HepG2 (cell line): ENCODE measurements around the gene SYNDIG1. TPM values are rescaled to one million over a fixed set of nuclear protein-coding genes. Genes with fewer than 3 reads are reported as not detected.

Source experiments
- ATAC-seq: fragments of 200-7000 bp; cut with Tn5 transposase; 3 replicates; pipeline ENCODE4 v1.9.1; 2020; ENCODE audit warnings: mild to moderate bottlenecking, moderate library complexity
- BruUV-seq: library from RNA; stranded (reverse); fragments of 400-500 nt; replicated peaks from 2 replicates; lab custom pipeline; 2021; lab: Mats Ljungman, UMichigan
- CTCF ChIA-PET: fragments of 300-600 bp; formaldehyde crosslinking; extraction: SDS; loops from one replicate; lab custom pipeline; 2021; ENCODE audit warnings: low total read pairs, inconsistent platforms, low intra/inter-chr PET ratio; lab: Yijun Ruan, JAX
- POLR2A ChIA-PET: fragments of 350-600 bp; sonication (Branson Sonifier 250); formaldehyde crosslinking; loops from one replicate; lab custom pipeline; 2020; ENCODE audit warnings: antibody characterized with exemption, inconsistent platforms; lab: Yijun Ruan, JAX
- DNase-seq: peaks from one replicate; pipeline ENCODE4 v3.0.0-alpha.2; 2015; ENCODE audit warnings: low spot score
- FAIRE-seq: peaks from 3 replicates; lab custom pipeline; 2011; peaks lifted over from hg19 to GRCh38; lab: Jason Lieb, UNC
- H2AFZ ChIP-seq: one replicate; pipeline ENCODE4 v1.6.1; 2011; ENCODE audit warnings: low read length, inconsistent platforms
- H3K27ac ChIP-seq: fragments of 300-600 bp; 3 replicates; pipeline ENCODE4 v1.8.0; 2011; ENCODE audit warnings: mixed run types, mild to moderate bottlenecking, mixed read lengths, low read length, inconsistent platforms; ENCODE audit not compliant: insufficient read depth; ENCODE audit errors: extremely low read length
- H3K27me3 ChIP-seq, 2 experiments: fragments of 200-600 bp in 1 of 2; 2 replicates in 1 of 2; 3 replicates in 1 of 2; pipeline versions ENCODE4 v1.6.0 to v1.8.0; 2011; ENCODE audit warnings: low read length in 2 of 2, mild to moderate bottlenecking in 2 of 2, moderate library complexity in 2 of 2, inconsistent platforms in 1 of 2; ENCODE audit not compliant: insufficient read depth in 2 of 2, control insufficient read depth in 1 of 2
- H3K36me3 ChIP-seq, 2 experiments: fragments of 200-600 bp in 1 of 2; replicated peaks in 1 of 2; 2 replicates in 1 of 2; 3 replicates in 1 of 2; pipeline versions ENCODE4 v1.5.1 to v1.8.0; 2011; ENCODE audit warnings: low read length in 2 of 2, inconsistent platforms in 1 of 2; ENCODE audit not compliant: insufficient read depth in 2 of 2, control insufficient read depth in 1 of 2
- H3K4me1 ChIP-seq: 2 replicates; pipeline ENCODE4 v1.5.1; 2012; ENCODE audit warnings: low read length, inconsistent platforms; ENCODE audit not compliant: insufficient read depth
- H3K4me2 ChIP-seq: 2 replicates; pipeline ENCODE4 v1.6.0; 2011; ENCODE audit warnings: low read depth, low read length, inconsistent platforms
- H3K4me3 ChIP-seq, 3 experiments: fragments of 200-600 bp in 1 of 3; sonication (generic), shearing (Covaris generic) in 1 of 3; replicated peaks in 1 of 3; 2 replicates each; pipeline ENCODE4 v1.5.1; 2011 to 2016; ENCODE audit warnings: low read length in 3 of 3, inconsistent platforms in 2 of 3, low read depth in 2 of 3, mild to moderate bottlenecking in 2 of 3, control low read depth in 1 of 3, mixed read lengths in 1 of 3; ENCODE audit not compliant: insufficient read depth in 1 of 3
- H3K79me2 ChIP-seq: one replicate; pipeline ENCODE4 v1.6.1; 2011; ENCODE audit warnings: low read length, inconsistent platforms; ENCODE audit not compliant: insufficient read depth
- H3K9ac ChIP-seq: 2 replicates; pipeline ENCODE4 v1.6.0; 2011; ENCODE audit warnings: mild to moderate bottlenecking, low read depth, low read length, inconsistent platforms; ENCODE audit not compliant: insufficient read depth
- H3K9me3 ChIP-seq: 2 replicates; pipeline ENCODE4 v1.5.1; 2012; ENCODE audit warnings: mild to moderate bottlenecking, low read length
- H4K20me1 ChIP-seq: 2 replicates; pipeline ENCODE4 v1.6.0; 2011; ENCODE audit warnings: inconsistent platforms, mild to moderate bottlenecking, low read length, moderate library complexity; ENCODE audit not compliant: insufficient read depth
- AKAP8 ChIP-seq: sonication (generic); formaldehyde crosslinking; IDR thresholded peaks from 2 replicates; pipeline ENCODE4 v1.5.1; 2020; ENCODE audit warnings: mild to moderate bottlenecking, missing genetic modification reagents
- CENPX ChIP-seq: sonication (generic); formaldehyde crosslinking; IDR thresholded peaks from 2 replicates; pipeline ENCODE4 v1.9.0; 2021; ENCODE audit warnings: mild to moderate bottlenecking, missing genetic modification reagents, moderate library complexity
- ELF3 ChIP-seq: IDR thresholded peaks from 2 replicates; pipeline ENCODE4 v1.6.1; 2016; ENCODE audit warnings: missing genetic modification reagents, missing compliant biosample characterization
- GTF3A ChIP-seq: sonication (generic); formaldehyde crosslinking; conservative IDR thresholded peaks from 2 replicates; pipeline ENCODE4 v1.4.0; 2020; ENCODE audit warnings: mild to moderate bottlenecking, missing genetic modification reagents
- JUNB ChIP-seq: sonication (generic); formaldehyde crosslinking; IDR thresholded peaks from 2 replicates; pipeline ENCODE4 v1.8.0; 2022; ENCODE audit warnings: missing genetic modification reagents, mild to moderate bottlenecking, borderline replicate concordance
- MTA3 ChIP-seq: sonication (generic); formaldehyde crosslinking; IDR thresholded peaks from 2 replicates; pipeline ENCODE4 v1.4.0; 2020; ENCODE audit warnings: missing genetic modification reagents
- NR3C1 ChIP-seq: sonication (generic); formaldehyde crosslinking; IDR thresholded peaks from 2 replicates; pipeline ENCODE4 v1.4.0; 2020; ENCODE audit warnings: missing genetic modification reagents
- SRSF1 ChIP-seq: fragments of 200-400 bp; formaldehyde crosslinking; optimal IDR thresholded peaks from 2 replicates; pipeline ENCODE3; 2017; ENCODE audit warnings: mild to moderate bottlenecking, low read depth, low read length, moderate library complexity
- TBL1XR1 ChIP-seq: fragments of 150-350 bp; IDR thresholded peaks from 2 replicates; pipeline ENCODE4 v1.6.1; 2014; ENCODE audit warnings: borderline replicate concordance, low read length; ENCODE audit not compliant: partially characterized antibody
- THAP11 ChIP-seq: IDR thresholded peaks from 2 replicates; pipeline ENCODE4 v1.6.1; 2016; ENCODE audit warnings: missing biosample characterization, missing genetic modification reagents
- TIGD3 ChIP-seq: sonication (generic); formaldehyde crosslinking; IDR thresholded peaks from 2 replicates; pipeline ENCODE4 v1.5.1; 2020; ENCODE audit warnings: mild to moderate bottlenecking, missing genetic modification reagents, borderline replicate concordance
- ZNF260 ChIP-seq: sonication (generic); formaldehyde crosslinking; IDR thresholded peaks from 2 replicates; pipeline ENCODE4 v1.4.0; 2020; ENCODE audit warnings: missing genetic modification reagents, low read depth, mild to moderate bottlenecking, borderline replicate concordance
- ZNF781 ChIP-seq: sonication (generic); formaldehyde crosslinking; IDR thresholded peaks from 2 replicates; pipeline ENCODE4 v1.5.1; 2020; ENCODE audit warnings: borderline replicate concordance, mild to moderate bottlenecking, missing genetic modification reagents; ENCODE audit errors: not compliant biosample characterization
- ZSCAN31 ChIP-seq: sonication (generic); formaldehyde crosslinking; IDR thresholded peaks from 2 replicates; pipeline ENCODE4 v1.5.0; 2020; ENCODE audit warnings: low read depth, mild to moderate bottlenecking, missing genetic modification reagents
- WGBS: methylation state at CpG from one replicate; pipeline ENCODE4 v1.1.6; 2017; ENCODE audit warnings: low lambda C conversion rate; 5-methylcytosine and 5-hydroxymethylcytosine counted together
- in situ Hi-C: cut with HindIII; loops from 2 replicates; pipeline ENCODE4 v1.10.0; 2017; ENCODE audit warnings: low pct_unique_long_range_greater_than_20kb; ENCODE audit not compliant: extremely low pct_ligation_motif_present
- intact Hi-C: fragments of 100-400 bp; cut with micrococcal nuclease; formaldehyde crosslinking; loops from one replicate; pipeline ENCODE4 v1.10.0; 2022; ENCODE audit not compliant: unreplicated experiment
- polyA plus RNA-seq, 8 experiments: library from polyadenylated mRNA; depleted of rRNA in 3 of 8; stranded (reverse) in 7 of 8; unstranded in 1 of 8; fragments of >200 nt; fragmentation: Illumina TruSeq in 4 of 8; extraction: Trizol in 4 of 8; gene quantifications; 2 replicates each; pipeline versions ENCODE4 v1.2.1 to v1.2.3, GENCODE V29; 2011 to 2016; ENCODE audit warnings: low read depth in 4 of 8, missing spikeins in 1 of 8, mixed read lengths in 1 of 8; ENCODE audit not compliant: insufficient read depth in 1 of 8
- total RNA-seq, 5 experiments: library from RNA; depleted of rRNA; stranded (reverse); fragments of >200 nt; fragmentation: Illumina TruSeq; extraction: Trizol; gene quantifications; 2 replicates each; pipeline ENCODE4 v1.2.3, GENCODE V29; 2016; ENCODE audit warnings: low read depth in 1 of 5

SYNDIG1 gene
- total and polyA plus RNA-seq, 2 of the 13 experiments (the other 11 are each of a cell fraction or from before 2014, with no cell fraction given) = not detected

GRCh38 chr20:24419786-24420185 is 49.6 kb upstream of the SYNDIG1 start:
- H3K36me3 ChIP-seq = no peaks in the 10 kb centered on the region
- no peak for FAIRE-seq

GRCh38 chr20:24420567-24420966 is 48.9 kb upstream of the SYNDIG1 start:
- CTCF ChIA-PET = no interaction called here
- no peak overlapping the region for H2AFZ ChIP-seq
- WGBS = 4% methylated on average over 3 of the region's 4 CpGs
- no peak overlapping the region for H3K4me3 ChIP-seq
- no peak overlapping the region for H3K4me2 ChIP-seq
- DNase-seq = no peak
- H3K4me1 ChIP-seq = no peaks in the 10 kb centered on the region
- H3K36me3 ChIP-seq = no peaks in the 10 kb centered on the region
- intact Hi-C loops = no loop called here
- no peak overlapping the region for H3K27ac ChIP-seq
- ATAC-seq = no peak; the same call in 2 of the 3 replicates
- H4K20me1 ChIP-seq = no peaks in the 10 kb centered on the region
- POLR2A ChIA-PET = no interaction called here
- no peak for FAIRE-seq
- TF ChIP-seq MTA3 (no peak), NR3C1 (CRISPR knock-in tag) (no peak), AKAP8 (CRISPR knock-in tag) (no peak), GTF3A (CRISPR knock-in tag) (no peak), THAP11 (CRISPR knock-in tag) (no peak), TBL1XR1 (no peak), ZNF781 (CRISPR knock-in tag) (no peak), ELF3 (CRISPR knock-in tag) (no peak)
- no TSS peak for BruUV-seq
- H3K9ac ChIP-seq = no peak overlapping the region
- H3K79me2 ChIP-seq = no peaks in the 10 kb centered on the region
- in situ Hi-C loops = no loop called here
- H3K27me3 ChIP-seq = peaks cover 2 to 13% of the 10 kb centered on the region in 2 experiments; a peak in 2 of 5 replicates
- peaks cover 12% of the 10 kb centered on the region for H3K9me3 ChIP-seq

More at GRCh38 chr20:24419786-24420185, 49.6 kb upstream of the SYNDIG1 start:
- ATAC-seq (no peak; the same call in 2 of the 3 replicates), DNase-seq (no peak)
- Histone ChIP-seq H3K9me3 (peaks cover 19% of the 10 kb centered on the region), H3K27ac (no peak overlapping the region), H3K27me3 (peaks cover 2 to 9% of the 10 kb centered on the region in 2 experiments; a peak in 2 of 5 replicates), H3K4me2 (no peak overlapping the region), H3K79me2 (no peaks in the 10 kb centered on the region), H3K4me1 (no peaks in the 10 kb centered on the region), H2AFZ (no peak overlapping the region), H4K20me1 (no peaks in the 10 kb centered on the region), H3K4me3 (no peak overlapping the region), H3K9ac (no peak overlapping the region)
- ChIA-PET POLR2A (no interaction called here), CTCF (no interaction called here)
- BruUV-seq = no TSS peak
- WGBS = 0% methylated on average over 6 of the region's 6 CpGs
- intact Hi-C loops (no loop called here), in situ Hi-C loops (no loop called here)
- TF ChIP-seq CENPX (no peak), JUNB (CRISPR knock-in tag) (no peak), TIGD3 (CRISPR knock-in tag) (no peak), ZSCAN31 (CRISPR knock-in tag) (no peak), ZNF260 (CRISPR knock-in tag) (no peak), SRSF1 (no peak)
